Stimulated activated CD8-positive, alpha-beta memory T cell treated with anti-CD3 and anti-CD28 coated beads, Interleukin-12 subunit alpha, Interleukin-12 subunit beta, amount 100 ng/mL, for 4 hours (primary cell): ENCODE data around the gene NUP98.
"Not testable (repeated sequence)": the region's sequence is repeated elsewhere in the genome, so short reads cannot be mapped to it uniquely, and the experiment has no call there.

Source experiments
- DNase-seq: peaks from one replicate; pipeline ENCODE4 v3.0.0-alpha.2; 2020; ENCODE audit warnings: low read depth

Gene NUP98

GRCh38 chr11:3826721-3827120 is 29.4 kb upstream of the NUP98 start:
- no peak for DNase-seq

- no peak for DNase-seq
Observed at GRCh38 chr11:3825473-3826154, 28.3 kb upstream of the NUP98 start.

- peak; percentile 60 for DNase-seq
Observed at GRCh38 chr11:3824714-3825472, 27.5 kb upstream of the NUP98 start.

GRCh38 chr11:3823762-3824506 is 26.6 kb upstream of the NUP98 start:
- no peak for DNase-seq

GRCh38 chr11:3823303-3823702 is 25.9 kb upstream of the NUP98 start:
- DNase-seq, result no peak

GRCh38 chr11:3822312-3822711 is 25.0 kb upstream of the NUP98 start:
- DNase-seq, result no peak

GRCh38 chr11:3820971-3821370 is 23.6 kb upstream of the NUP98 start:
- DNase-seq, result no peak

- DNase-seq, result no peak
Observed at GRCh38 chr11:3817181-3817800, 19.9 kb upstream of the NUP98 start.

GRCh38 chr11:3816673-3817072 is 19.3 kb upstream of the NUP98 start:
- no peak for DNase-seq

- no peak for DNase-seq
Observed at GRCh38 chr11:3815845-3816244, 18.5 kb upstream of the NUP98 start.

- DNase-seq, result not testable (repeated sequence)
Observed at GRCh38 chr11:3814832-3815231, 17.5 kb upstream of the NUP98 start.

- no peak for DNase-seq
Observed at GRCh38 chr11:3810951-3811350, 13.6 kb upstream of the NUP98 start.

GRCh38 chr11:3810446-3810845 is 13.1 kb upstream of the NUP98 start:
- no peak for DNase-seq

- no peak for DNase-seq
Observed at GRCh38 chr11:3809624-3809928, 12.2 kb upstream of the NUP98 start.

GRCh38 chr11:3808861-3809623 is 11.7 kb upstream of the NUP98 start:
- DNase-seq, result no peak

GRCh38 chr11:3807909-3808860 is 10.8 kb upstream of the NUP98 start, which contains the start of gene PGAP2:
PGAP2 (plus strand) TSS chr11:3808560; CDS start chr11:3811260, 2,700 bp downstream.
- peak; percentile 31 for DNase-seq

- no peak for DNase-seq
Observed at GRCh38 chr11:3803726-3804495, 6.6 kb upstream of the NUP98 start.

- DNase-seq, result no peak
Observed at GRCh38 chr11:3802011-3802790, 4.8 kb upstream of the NUP98 start.

GRCh38 chr11:3799873-3800272 is 2.5 kb upstream of the NUP98 start:
- DNase-seq, result no peak
